NB4 (cell line): ENCODE results near the gene DCTN2.
"Not testable (repeated sequence)": the region's sequence is repeated elsewhere in the genome, so short reads cannot be mapped to it uniquely, and the experiment has no call there.

Experiments used
- DNase-seq: peaks from one replicate; pipeline ENCODE4 v3.0.0; 2010; ENCODE audit warnings: low read depth
- H3K4me3 ChIP-seq: one replicate; pipeline ENCODE4 v1.5.1; 2011; ENCODE audit warnings: mild to moderate bottlenecking, low read depth, low read length, moderate library complexity
- MYC ChIP-seq: IDR thresholded peaks from 2 replicates; pipeline ENCODE4 v1.6.1; 2011; ENCODE audit warnings: low read depth, low read length
- POLR2A ChIP-seq: IDR thresholded peaks from 2 replicates; pipeline ENCODE4 v1.6.1; 2011; ENCODE audit warnings: mild to moderate bottlenecking; ENCODE audit not compliant: insufficient read length; ENCODE audit errors: extremely low read depth
- TF ChIP-seq, protein P1 (sequence below): IDR thresholded peaks from 2 replicates; pipeline ENCODE4 v1.6.1; 2011; ENCODE audit warnings: low read depth, low read length
- TF ChIP-seq, protein P2 (sequence below): IDR thresholded peaks from one replicate; pipeline ENCODE4 v1.5.1; 2012; ENCODE audit warnings: low read depth, low read length

The DCTN2 gene

DNA sequence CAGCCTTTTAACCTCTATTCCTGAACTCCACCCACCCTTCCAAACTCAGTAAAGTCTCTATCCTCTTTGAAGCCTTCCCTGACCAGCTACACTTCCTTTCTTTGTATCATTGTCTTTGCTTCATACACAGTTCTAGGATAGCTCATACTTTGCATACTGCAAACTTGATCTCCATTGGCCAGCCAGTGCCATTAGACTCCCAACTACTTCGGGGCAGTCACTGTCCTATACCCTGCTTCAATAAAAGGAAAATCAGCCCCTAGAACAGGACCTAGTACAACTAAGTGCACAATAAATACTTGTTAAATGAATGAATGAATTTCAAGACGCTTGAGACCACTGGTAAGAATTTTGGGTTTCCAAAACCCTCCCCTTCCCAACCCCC, 43.5 kb upstream of the DCTN2 start:
- DNase-seq: no peak
- TF ChIP-seq, protein P1, sequence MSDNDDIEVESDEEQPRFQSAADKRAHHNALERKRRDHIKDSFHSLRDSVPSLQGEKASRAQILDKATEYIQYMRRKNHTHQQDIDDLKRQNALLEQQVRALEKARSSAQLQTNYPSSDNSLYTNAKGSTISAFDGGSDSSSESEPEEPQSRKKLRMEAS: no peak
- TF ChIP-seq, protein P2, sequence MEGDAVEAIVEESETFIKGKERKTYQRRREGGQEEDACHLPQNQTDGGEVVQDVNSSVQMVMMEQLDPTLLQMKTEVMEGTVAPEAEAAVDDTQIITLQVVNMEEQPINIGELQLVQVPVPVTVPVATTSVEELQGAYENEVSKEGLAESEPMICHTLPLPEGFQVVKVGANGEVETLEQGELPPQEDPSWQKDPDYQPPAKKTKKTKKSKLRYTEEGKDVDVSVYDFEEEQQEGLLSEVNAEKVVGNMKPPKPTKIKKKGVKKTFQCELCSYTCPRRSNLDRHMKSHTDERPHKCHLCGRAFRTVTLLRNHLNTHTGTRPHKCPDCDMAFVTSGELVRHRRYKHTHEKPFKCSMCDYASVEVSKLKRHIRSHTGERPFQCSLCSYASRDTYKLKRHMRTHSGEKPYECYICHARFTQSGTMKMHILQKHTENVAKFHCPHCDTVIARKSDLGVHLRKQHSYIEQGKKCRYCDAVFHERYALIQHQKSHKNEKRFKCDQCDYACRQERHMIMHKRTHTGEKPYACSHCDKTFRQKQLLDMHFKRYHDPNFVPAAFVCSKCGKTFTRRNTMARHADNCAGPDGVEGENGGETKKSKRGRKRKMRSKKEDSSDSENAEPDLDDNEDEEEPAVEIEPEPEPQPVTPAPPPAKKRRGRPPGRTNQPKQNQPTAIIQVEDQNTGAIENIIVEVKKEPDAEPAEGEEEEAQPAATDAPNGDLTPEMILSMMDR: no peak
- TF ChIP-seq MYC: no peak
- no peak for TF ChIP-seq POLR2A
- peak overlapping the region; percentile 74 for H3K4me3 ChIP-seq

DNA sequence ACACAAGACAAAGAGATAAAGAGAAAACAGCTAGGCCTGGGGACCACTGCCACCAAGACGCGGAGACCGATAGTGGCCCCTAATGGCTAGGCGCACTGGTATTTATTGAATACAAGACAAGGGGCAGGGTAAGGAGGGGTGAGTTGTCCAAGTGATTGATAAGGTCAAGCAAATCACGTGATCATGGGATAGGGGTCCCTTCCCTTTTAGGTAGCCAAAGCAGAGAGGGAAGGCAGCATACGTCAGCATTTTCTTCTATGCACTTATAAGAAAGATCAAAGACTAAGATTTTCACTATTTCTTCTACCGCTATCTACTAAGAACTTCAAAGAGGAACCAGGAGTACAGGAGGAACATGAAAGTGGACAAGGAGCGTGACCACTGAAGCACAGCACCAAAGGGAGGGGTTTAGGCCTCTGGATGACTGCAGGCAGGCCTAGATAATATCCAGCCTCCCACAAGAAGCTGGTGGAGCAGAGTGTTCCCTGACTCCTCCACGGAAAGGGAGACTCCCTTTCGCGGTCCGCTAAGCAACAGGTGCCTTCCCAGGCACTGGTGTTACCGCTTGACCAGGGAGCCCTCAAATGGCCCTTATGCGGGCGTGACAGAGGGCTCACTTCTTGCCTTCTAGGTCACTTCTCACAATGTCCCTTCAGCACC, 42.1 kb upstream of the DCTN2 start:
- DNase-seq: not testable (repeated sequence)

DNA sequence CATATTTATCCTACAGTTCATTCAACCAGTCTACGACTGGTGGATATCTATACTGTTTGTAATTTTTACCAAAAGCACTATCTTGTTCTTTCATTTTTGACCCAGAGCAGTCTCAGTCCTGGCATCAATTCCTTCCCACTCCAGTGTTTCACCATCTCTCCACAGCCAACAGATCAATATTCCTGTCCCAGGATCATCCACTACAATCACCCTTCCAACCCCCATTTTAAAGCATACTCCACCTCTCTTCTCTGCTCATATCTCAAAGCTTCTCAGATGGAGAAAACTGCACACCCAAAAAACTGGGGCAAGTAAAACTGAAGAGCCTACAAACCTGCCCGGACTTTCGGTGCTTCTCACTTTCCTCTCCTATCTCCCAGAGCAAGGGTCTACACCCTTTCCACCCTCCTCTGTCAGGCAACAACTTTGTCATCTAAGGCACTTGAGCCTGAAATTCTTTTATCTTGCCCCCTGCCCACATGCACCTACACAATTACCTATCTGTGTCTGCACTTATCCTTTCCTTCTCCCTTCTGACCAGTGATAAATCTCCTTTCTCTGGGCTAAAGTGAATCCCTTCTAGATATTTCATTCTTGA, 39.9 kb upstream of the DCTN2 start:
- H3K4me3 ChIP-seq: no peak overlapping the region
- no peak for DNase-seq
- TF ChIP-seq, protein P2: no peak
- TF ChIP-seq, protein P1: no peak
- TF ChIP-seq POLR2A (no peak), MYC (no peak)

More for the DNA sequence above, 42.1 kb upstream of the DCTN2 start:
- H3K4me3 ChIP-seq: not testable (repeated sequence)

DNA sequence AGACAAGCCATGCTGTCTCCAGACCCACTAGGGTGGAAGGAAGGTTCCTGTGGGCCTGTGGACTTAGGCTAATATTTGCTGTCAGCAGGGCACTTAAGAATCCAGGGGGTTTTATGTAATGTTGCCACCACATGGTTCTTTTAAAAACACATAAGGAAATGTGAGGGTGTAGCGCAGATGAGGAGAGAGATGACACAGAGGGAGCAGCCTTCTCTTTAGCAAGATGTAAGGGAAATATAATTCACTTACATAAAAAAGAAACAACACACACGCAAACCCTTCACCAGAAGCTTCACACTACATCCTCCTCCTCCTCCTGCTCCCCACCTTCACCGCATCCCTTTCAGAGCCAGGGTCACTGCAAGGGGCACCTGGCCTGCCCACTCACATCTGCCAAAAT, 39.1 kb upstream of the DCTN2 start:
- TF ChIP-seq MYC (no peak), POLR2A (no peak)
- TF ChIP-seq, protein P2: no peak
- TF ChIP-seq, protein P1: no peak
- no peak overlapping the region for H3K4me3 ChIP-seq
- DNase-seq: no peak

DNA sequence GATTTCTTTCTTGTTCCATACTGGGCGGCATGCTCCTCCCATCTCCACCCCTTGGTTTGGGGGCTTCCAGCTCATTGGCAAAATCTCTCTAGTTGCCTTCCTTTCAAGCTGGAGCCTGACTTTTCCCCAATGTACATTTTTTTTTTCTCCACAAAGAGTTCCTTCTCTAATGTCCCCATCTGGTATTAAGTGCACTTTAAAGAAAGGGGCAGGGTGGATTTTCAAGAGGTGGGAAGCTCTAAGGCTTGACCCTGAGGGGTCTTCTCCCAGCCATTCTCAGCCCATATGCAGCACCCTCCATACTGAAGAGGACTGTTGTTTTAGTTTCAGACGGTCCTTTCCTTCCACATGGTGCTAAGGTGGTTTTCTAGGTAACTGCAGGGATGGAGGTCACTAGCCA, 38.2 kb upstream of the DCTN2 start:
- TF ChIP-seq, protein P2: no peak
- TF ChIP-seq POLR2A: no peak
- H3K4me3 ChIP-seq: no peak overlapping the region
- DNase-seq: no peak

DNA sequence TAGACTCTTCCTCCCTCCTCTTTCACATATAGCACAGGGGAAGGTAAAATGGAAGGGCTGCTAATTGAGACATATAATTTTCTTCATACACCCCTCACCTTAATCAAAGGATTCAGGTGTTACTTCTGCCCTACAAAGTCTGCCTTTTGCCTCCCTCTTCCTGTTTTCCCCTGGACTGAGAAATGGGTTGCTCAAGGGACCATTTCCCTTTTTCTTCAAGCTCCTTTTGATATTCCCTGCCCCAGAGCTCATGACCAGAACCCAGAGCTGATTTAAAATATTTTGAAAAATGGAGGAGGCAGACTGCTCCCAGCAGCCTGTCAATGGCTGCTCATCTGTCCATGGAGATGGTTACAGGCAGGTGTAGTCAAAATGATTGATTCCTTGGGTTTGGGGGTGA, 37.7 kb upstream of the DCTN2 start:
- no peak for DNase-seq
- no peak for TF ChIP-seq MYC
- H3K4me3 ChIP-seq: no peak overlapping the region

DNA sequence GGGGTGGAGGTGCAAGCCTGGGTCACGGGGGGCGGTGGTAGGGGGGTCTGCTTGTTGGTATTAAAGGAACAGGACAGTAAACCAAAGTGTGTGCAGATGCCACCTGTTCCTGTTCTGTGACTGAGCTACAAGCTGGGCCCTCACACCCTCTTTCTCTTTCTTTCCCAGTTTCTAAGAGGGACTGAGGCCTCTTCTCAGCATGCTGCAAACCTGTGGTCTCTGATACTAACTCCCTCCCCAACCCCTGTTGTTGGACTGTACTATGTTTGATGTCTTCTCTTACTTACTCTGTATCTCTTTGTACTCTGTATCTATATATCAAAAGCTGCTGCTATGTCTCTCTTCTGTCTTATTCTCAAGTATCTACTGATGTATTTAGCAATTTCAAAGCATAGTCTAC, 37.1 kb upstream of the DCTN2 start:
- H3K4me3 ChIP-seq: no peak overlapping the region
- DNase-seq: no peak
- no peak for TF ChIP-seq MYC
- TF ChIP-seq, protein P2: no peak
- no peak for TF ChIP-seq POLR2A
- TF ChIP-seq, protein P1: no peak
